Testis (tissue), 3 donors: Measurements from ENCODE around the gene WNT2. TPM values are rescaled to one million over a fixed set of nuclear protein-coding genes. Genes with fewer than 3 reads are reported as not detected.

Experiments
- DNase-seq: peaks from one replicate; pipeline ENCODE4 v3.0.0-alpha.2; 2019
- H3K27ac ChIP-seq, 2 donors: fragments of 200-600 bp; sonication (generic); one replicate each; pipeline ENCODE4 v1.5.1; 2019
- H3K27me3 ChIP-seq: fragments of 200-600 bp; sonication (generic); one replicate; pipeline ENCODE4 v1.5.1; 2019
- H3K36me3 ChIP-seq: fragments of 200-600 bp; sonication (generic); one replicate; pipeline ENCODE4 v1.5.1; 2017; ENCODE audit warnings: low read depth; ENCODE audit errors: missing control alignments
- H3K4me1 ChIP-seq: fragments of 200-600 bp; sonication (generic); one replicate; pipeline ENCODE4 v1.5.1; 2019
- H3K4me3 ChIP-seq, 2 donors: fragments of 200-600 bp; sonication (generic); one replicate each; pipeline ENCODE4 v1.5.1; 2017 to 2019
- H3K9me3 ChIP-seq: fragments of 200-600 bp; sonication (generic); one replicate; pipeline ENCODE4 v1.5.1; 2017
- POLR2A ChIP-seq: fragments of 450-650 bp; IDR thresholded peaks from one replicate; pipeline ENCODE4 v1.6.1; 2017; ENCODE audit warnings: antibody characterized with exemption, mild to moderate bottlenecking, moderate library complexity
- WGBS, 2 donors: methylation state at CpG; one replicate each; pipeline ENCODE4 v1.1.5; 2018; 5-methylcytosine and 5-hydroxymethylcytosine counted together
- intact Hi-C: fragments of 100-400 bp; cut with DNase I; formaldehyde crosslinking; loops from one replicate; pipeline ENCODE4 v1.15.1; 2023; ENCODE audit warnings: low total_unique reads
- polyA plus RNA-seq: library from polyadenylated mRNA; stranded (reverse); fragments of 350-450 nt; fragmentation: Illumina TruSeq; extraction: RNeasy Lipid Tissue Mini Kit (QIAGEN cat#74804); gene quantifications from one replicate; pipeline ENCODE4 v1.2.3, GENCODE V29; 2014; ENCODE audit warnings: low read depth, low replicate concordance; ENCODE audit not compliant: insufficient read depth
- total RNA-seq, 2 donors: library from RNA; depleted of rRNA; stranded (reverse); fragments of >200 nt; gene quantifications; one replicate each; pipeline ENCODE4 v1.2.3, GENCODE V29; 2016
- TF ChIP-seq, protein P1 (sequence below), 3 experiments: fragments of 450-650 bp in 2 of 3; fragments of 200-600 bp in 1 of 3; sonication (generic) in 1 of 3; IDR thresholded peaks; one replicate each; pipeline ENCODE4 v1.5.1; 2016 to 2019; ENCODE audit warnings: antibody characterized with exemption in 3 of 3, mild to moderate bottlenecking in 2 of 3, moderate library complexity in 1 of 3

WNT2 gene
- total and polyA plus RNA-seq, 3 donors from 2014 or later: 1.3 to 6.5 (median 2.7) TPM

DNA sequence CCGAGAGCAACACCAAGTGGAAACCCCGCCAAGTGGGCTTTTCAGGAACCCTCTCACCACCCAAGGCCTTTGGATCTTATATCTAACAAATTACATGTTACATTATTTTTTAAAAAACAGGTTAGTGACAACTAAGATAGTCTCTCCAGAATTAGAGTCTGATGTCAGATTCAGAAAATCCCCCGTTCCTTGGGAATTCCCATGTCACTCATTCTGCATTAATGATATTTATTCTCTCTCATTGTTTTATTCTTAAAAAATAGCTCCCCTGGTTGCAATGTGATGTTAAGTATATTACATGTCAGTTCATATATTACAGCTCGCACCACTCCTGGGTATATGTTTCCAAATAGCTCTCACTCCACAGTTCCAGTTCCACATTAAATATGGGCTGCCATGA lies 81.8 kb downstream of the WNT2 start:
- no peaks in the 10 kb centered on the region for H3K27me3 ChIP-seq
- TF ChIP-seq, protein P1, sequence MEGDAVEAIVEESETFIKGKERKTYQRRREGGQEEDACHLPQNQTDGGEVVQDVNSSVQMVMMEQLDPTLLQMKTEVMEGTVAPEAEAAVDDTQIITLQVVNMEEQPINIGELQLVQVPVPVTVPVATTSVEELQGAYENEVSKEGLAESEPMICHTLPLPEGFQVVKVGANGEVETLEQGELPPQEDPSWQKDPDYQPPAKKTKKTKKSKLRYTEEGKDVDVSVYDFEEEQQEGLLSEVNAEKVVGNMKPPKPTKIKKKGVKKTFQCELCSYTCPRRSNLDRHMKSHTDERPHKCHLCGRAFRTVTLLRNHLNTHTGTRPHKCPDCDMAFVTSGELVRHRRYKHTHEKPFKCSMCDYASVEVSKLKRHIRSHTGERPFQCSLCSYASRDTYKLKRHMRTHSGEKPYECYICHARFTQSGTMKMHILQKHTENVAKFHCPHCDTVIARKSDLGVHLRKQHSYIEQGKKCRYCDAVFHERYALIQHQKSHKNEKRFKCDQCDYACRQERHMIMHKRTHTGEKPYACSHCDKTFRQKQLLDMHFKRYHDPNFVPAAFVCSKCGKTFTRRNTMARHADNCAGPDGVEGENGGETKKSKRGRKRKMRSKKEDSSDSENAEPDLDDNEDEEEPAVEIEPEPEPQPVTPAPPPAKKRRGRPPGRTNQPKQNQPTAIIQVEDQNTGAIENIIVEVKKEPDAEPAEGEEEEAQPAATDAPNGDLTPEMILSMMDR (IDR thresholded peaks at IDR 0.05): no peak
- TF ChIP-seq POLR2A: no peak
- H3K27ac ChIP-seq: no peak overlapping the region
- no peak for DNase-seq
- no peaks in the 10 kb centered on the region for H3K36me3 ChIP-seq
- H3K9me3 ChIP-seq: no peaks in the 10 kb centered on the region
- WGBS, 2 donors: 91 to 96% methylated on average over 4 of the region's 4 CpGs
- intact Hi-C loops: no loop called here
- no peak overlapping the region for H3K4me3 ChIP-seq
- no peaks in the 10 kb centered on the region for H3K4me1 ChIP-seq

DNA sequence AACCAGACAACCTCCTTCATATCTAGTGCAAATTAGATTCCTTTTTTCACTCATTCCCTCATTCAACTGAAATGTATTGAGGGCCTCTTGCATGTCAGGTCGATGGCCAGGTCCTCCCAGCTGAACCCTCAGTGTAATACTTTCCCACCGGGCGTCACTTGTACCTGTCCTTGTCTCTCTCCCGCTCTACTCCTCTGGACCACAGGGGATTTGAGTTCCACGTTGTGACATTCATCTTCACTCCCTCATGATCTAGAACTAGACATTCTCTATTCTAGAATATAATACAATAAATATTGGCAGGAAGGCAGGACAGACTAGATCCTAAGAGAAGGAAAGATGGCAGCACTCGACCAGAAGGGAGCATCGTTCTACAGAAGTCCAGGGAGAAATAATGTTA lies 83.9 kb downstream of the WNT2 start:
- H3K36me3 ChIP-seq: no peaks in the 10 kb centered on the region
- DNase-seq: no peak
- 82 to 91% methylated on average over 7 of the region's 7 CpGs for WGBS, 2 donors
- H3K27me3 ChIP-seq: no peaks in the 10 kb centered on the region
- TF ChIP-seq, protein P1 (IDR thresholded peaks at IDR 0.05): no peak
- no peak for TF ChIP-seq POLR2A
- H3K9me3 ChIP-seq: no peaks in the 10 kb centered on the region
- H3K4me1 ChIP-seq: no peaks in the 10 kb centered on the region
- no peak overlapping the region for H3K27ac ChIP-seq
- intact Hi-C loops: no loop called here
- H3K4me3 ChIP-seq: no peak overlapping the region

DNA sequence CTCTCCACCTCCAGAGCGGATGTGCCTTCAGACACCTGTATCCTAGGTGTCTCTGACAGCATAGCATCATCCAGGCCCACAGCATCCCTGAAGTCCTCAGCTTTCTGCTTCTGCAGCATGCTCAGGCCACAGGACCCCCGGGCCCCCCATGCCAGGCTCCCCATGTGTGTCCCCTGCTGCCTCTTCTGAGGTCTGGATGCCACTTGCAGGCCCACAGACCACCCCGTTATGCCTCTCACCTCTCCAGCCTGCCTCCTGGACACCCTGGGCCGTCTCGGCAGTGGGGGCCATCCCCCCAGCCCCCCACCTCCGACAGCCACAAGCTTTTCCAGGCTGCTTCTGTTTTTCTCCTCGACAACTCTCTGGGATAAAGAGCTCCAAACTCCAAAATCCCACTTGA lies 84.4 kb downstream of the WNT2 start:
- intact Hi-C loops: no loop called here
- Histone ChIP-seq H3K4me1 (no peaks in the 10 kb centered on the region), H3K27me3 (no peaks in the 10 kb centered on the region), H3K27ac (no peak overlapping the region), H3K36me3 (no peaks in the 10 kb centered on the region), H3K4me3 (no peak overlapping the region), H3K9me3 (no peaks in the 10 kb centered on the region)
- WGBS, 2 donors: 90 to 95% methylated on average over 7 of the region's 7 CpGs
- TF ChIP-seq, protein P1 (IDR thresholded peaks at IDR 0.05): no peak
- TF ChIP-seq POLR2A: no peak
- no peak for DNase-seq

DNA sequence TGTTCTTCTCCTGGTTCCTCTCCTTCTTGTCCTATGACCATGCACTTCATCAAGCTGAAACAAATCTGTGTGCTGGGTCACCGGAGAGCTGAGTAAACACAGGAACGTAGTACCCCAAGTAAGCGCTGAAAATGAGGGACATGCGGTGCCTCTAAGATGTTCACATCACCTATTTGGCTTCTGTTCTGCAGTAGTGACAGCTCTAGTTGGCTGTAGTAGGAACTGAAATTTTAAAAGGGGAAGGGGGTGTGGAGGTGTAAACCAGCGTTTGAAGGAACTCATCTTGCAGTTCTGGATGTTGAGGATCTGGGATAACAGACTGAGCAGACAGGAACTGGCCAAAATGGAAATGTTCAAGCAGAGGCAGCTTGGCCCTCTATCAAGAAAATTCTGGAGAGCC lies 85.2 kb downstream of the WNT2 start:
- H3K9me3 ChIP-seq: no peaks in the 10 kb centered on the region
- H3K27ac ChIP-seq: no peak overlapping the region
- H3K36me3 ChIP-seq: no peaks in the 10 kb centered on the region
- no peak overlapping the region for H3K4me3 ChIP-seq
- H3K27me3 ChIP-seq: no peaks in the 10 kb centered on the region
- intact Hi-C loops: no loop called here
- DNase-seq: no peak
- WGBS, 2 donors: 84 to 86% methylated on average over 5 of the region's 5 CpGs
- H3K4me1 ChIP-seq: no peaks in the 10 kb centered on the region
- no peak for TF ChIP-seq POLR2A
- TF ChIP-seq, protein P1 (IDR thresholded peaks at IDR 0.05): no peak

DNA sequence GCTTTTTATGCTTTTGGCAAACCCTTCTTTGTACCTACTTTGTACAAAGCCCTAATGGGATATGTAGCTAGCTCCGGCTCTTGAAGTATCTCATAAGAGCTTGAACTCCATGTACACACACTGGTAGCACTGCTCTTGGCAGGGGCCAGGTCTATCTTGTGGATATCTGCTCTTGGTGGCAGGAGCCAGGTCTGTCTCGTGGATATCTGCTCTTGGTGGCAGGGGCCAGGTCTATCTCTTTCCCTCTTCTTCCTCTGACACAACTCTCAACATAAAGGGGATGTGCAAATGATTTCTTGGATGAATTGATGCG lies 91.9 kb downstream of the WNT2 start:
- 89 to 94% methylated on average over 3 of the region's 3 CpGs for WGBS, 2 donors
- Histone ChIP-seq H3K4me1 (no peaks in the 10 kb centered on the region), H3K27me3 (no peaks in the 10 kb centered on the region), H3K9me3 (no peaks in the 10 kb centered on the region), H3K4me3 (no peak overlapping the region), H3K27ac (no peak overlapping the region), H3K36me3 (no peaks in the 10 kb centered on the region)
- no peak for TF ChIP-seq POLR2A
- TF ChIP-seq, protein P1 (IDR thresholded peaks at IDR 0.05): no peak
- DNase-seq: no peak
- intact Hi-C loops: no loop called here
